Mesenchymal stem cell (in vitro differentiated cells and primary cell): ENCODE measurements around the gene LSMEM2.

Source experiments
- DNase-seq: peaks from one replicate; pipeline ENCODE4 v3.0.0-alpha.2; 2013
- H2AFZ ChIP-seq: one replicate; pipeline ENCODE4 v1.6.1; 2013; ENCODE audit warnings: low read depth, mild to moderate bottlenecking, control low read depth, inconsistent platforms, low read length, moderate library complexity
- H2AK5ac ChIP-seq: 2 replicates; pipeline ENCODE4 v1.6.1; 2013; ENCODE audit warnings: low read length, moderate library complexity, mild to moderate bottlenecking, inconsistent platforms; ENCODE audit not compliant: severe bottlenecking
- H2BK120ac ChIP-seq: one replicate; pipeline ENCODE4 v1.6.1; 2013; ENCODE audit warnings: low read depth, mild to moderate bottlenecking, inconsistent platforms, low read length, moderate library complexity
- H2BK12ac ChIP-seq, 2 experiments: one replicate each; pipeline ENCODE4 v1.6.1; 2013; ENCODE audit warnings: inconsistent platforms in 2 of 2, low read length in 2 of 2, mild to moderate bottlenecking in 2 of 2, moderate library complexity in 2 of 2, control low read depth in 1 of 2
- H2BK15ac ChIP-seq: one replicate; pipeline ENCODE4 v1.6.1; 2013; ENCODE audit warnings: mild to moderate bottlenecking, low read depth, inconsistent platforms; ENCODE audit not compliant: poor library complexity, severe bottlenecking
- H2BK5ac ChIP-seq: 2 replicates; pipeline ENCODE4 v1.6.1; 2013; ENCODE audit warnings: low read depth, mild to moderate bottlenecking, low read length, control low read depth, inconsistent platforms; ENCODE audit not compliant: poor library complexity, severe bottlenecking
- H3K14ac ChIP-seq, 2 experiments: one replicate each; pipeline ENCODE4 v1.6.1; 2013; ENCODE audit warnings: inconsistent platforms in 2 of 2, low read length in 2 of 2, control low read depth in 1 of 2, mild to moderate bottlenecking in 1 of 2, moderate library complexity in 1 of 2
- H3K18ac ChIP-seq, 2 experiments: one replicate each; pipeline ENCODE4 v1.6.1; 2013; ENCODE audit warnings: inconsistent platforms in 2 of 2, low read length in 2 of 2, control low read depth in 1 of 2, low read depth in 1 of 2, mild to moderate bottlenecking in 1 of 2
- H3K23ac ChIP-seq, 2 experiments: one replicate each; pipeline ENCODE4 v1.6.1; 2013; ENCODE audit warnings: inconsistent platforms in 2 of 2, low read length in 2 of 2, mild to moderate bottlenecking in 2 of 2, moderate library complexity in 2 of 2, control low read depth in 1 of 2
- H3K27ac ChIP-seq: 2 replicates; pipeline ENCODE4 v1.5.1; 2013; ENCODE audit warnings: mild to moderate bottlenecking, moderate library complexity, low read length, control low read depth, inconsistent platforms; ENCODE audit not compliant: poor library complexity, severe bottlenecking
- H3K27me3 ChIP-seq, 2 experiments: 2 replicates each; pipeline versions ENCODE4 v1.6.1 to v1.7.0; 2013; ENCODE audit warnings: low read length in 2 of 2, mild to moderate bottlenecking in 2 of 2, moderate library complexity in 2 of 2, control low read depth in 1 of 2, inconsistent platforms in 1 of 2; ENCODE audit not compliant: control insufficient read depth in 1 of 2, insufficient read depth in 1 of 2
- H3K36me3 ChIP-seq, 2 experiments: 2 replicates each; pipeline versions ENCODE4 v1.6.1 to v1.7.0; 2013; ENCODE audit warnings: low read length in 2 of 2, control low read depth in 1 of 2, inconsistent platforms in 1 of 2, low read depth in 1 of 2, mild to moderate bottlenecking in 1 of 2; ENCODE audit not compliant: insufficient read depth in 2 of 2, control insufficient read depth in 1 of 2
- H3K4ac ChIP-seq, 2 experiments: one replicate each; pipeline ENCODE4 v1.6.1; 2013; ENCODE audit warnings: inconsistent platforms in 2 of 2, low read length in 2 of 2, mild to moderate bottlenecking in 2 of 2, moderate library complexity in 2 of 2, control low read depth in 1 of 2, low read depth in 1 of 2
- H3K4me1 ChIP-seq: 2 replicates; pipeline ENCODE4 v1.6.1; 2013; ENCODE audit warnings: low read depth, low read length, control low read depth; ENCODE audit not compliant: control insufficient read depth, insufficient read depth
- H3K4me2 ChIP-seq: 2 replicates; pipeline ENCODE4 v1.6.1; 2013; ENCODE audit warnings: low read length, mild to moderate bottlenecking, inconsistent platforms; ENCODE audit not compliant: poor library complexity, severe bottlenecking
- H3K4me3 ChIP-seq, 2 experiments: 2 replicates each; pipeline versions ENCODE4 v1.5.1 to v1.7.0; 2013; ENCODE audit warnings: low read length in 2 of 2, mild to moderate bottlenecking in 2 of 2, control low read depth in 1 of 2, low read depth in 1 of 2; ENCODE audit not compliant: insufficient read depth in 1 of 2
- H3K79me1 ChIP-seq: replicated peaks from 2 replicates; pipeline ENCODE4 v1.6.1; 2013; ENCODE audit warnings: mild to moderate bottlenecking, control low read depth, low read length, inconsistent platforms; ENCODE audit not compliant: poor library complexity, severe bottlenecking
- H3K9ac ChIP-seq: 2 replicates; pipeline ENCODE4 v1.7.0; 2013; ENCODE audit warnings: mild to moderate bottlenecking, low read length, moderate library complexity
- H3K9me3 ChIP-seq: 2 replicates; pipeline ENCODE4 v1.7.0; 2013; ENCODE audit warnings: mild to moderate bottlenecking, low read length; ENCODE audit not compliant: control insufficient read depth
- H4K8ac ChIP-seq: one replicate; pipeline ENCODE4 v1.6.1; 2013; ENCODE audit warnings: inconsistent platforms, mild to moderate bottlenecking, low read length, moderate library complexity
- H4K91ac ChIP-seq: one replicate; pipeline ENCODE4 v1.6.1; 2013; ENCODE audit warnings: mild to moderate bottlenecking, low read length, inconsistent platforms
- WGBS: methylation state at CpG from one replicate; pipeline ENCODE4 v1.1.7; 2013; ENCODE audit warnings: mixed read lengths; 5-methylcytosine and 5-hydroxymethylcytosine counted together

Gene LSMEM2

GRCh38 chr3:50314342-50314741, 35.5 kb downstream of the LSMEM2 start:
- H3K18ac ChIP-seq, result no peak overlapping the region
- no peak overlapping the region for H4K91ac ChIP-seq
- no peaks in the 10 kb centered on the region for H3K27me3 ChIP-seq
- no peak overlapping the region for H3K23ac ChIP-seq
- peaks cover 31% of the 10 kb centered on the region for H3K4me1 ChIP-seq
- no peak overlapping the region for H4K8ac ChIP-seq
- H3K4me3 ChIP-seq, result no peak overlapping the region
- peaks cover 43 to 44% of the 10 kb centered on the region in 2 experiments for H3K36me3 ChIP-seq
- no peak overlapping the region for H2BK12ac ChIP-seq
- peaks cover 2% of the 10 kb centered on the region for H3K9me3 ChIP-seq
- H2AK5ac ChIP-seq, result peak overlapping the region; percentile 41
- no peak overlapping the region for H2BK5ac ChIP-seq
- WGBS, result 96% methylated on average over 3 of the region's 3 CpGs
- H2AFZ ChIP-seq, result no peak overlapping the region
- H2BK15ac ChIP-seq, result no peak overlapping the region
- H3K14ac ChIP-seq, result no peak overlapping the region
- no peak overlapping the region for H2BK120ac ChIP-seq
- no peak overlapping the region for H3K9ac ChIP-seq
- peaks cover 36% of the 10 kb centered on the region for H3K79me1 ChIP-seq
- no peak overlapping the region for H3K4me2 ChIP-seq
- H3K27ac ChIP-seq, result no peak overlapping the region
- DNase-seq, result no peak
- H3K4ac ChIP-seq, result no peak overlapping the region

GRCh38 chr3:50314816-50315215, 35.9 kb downstream of the LSMEM2 start:
- H2BK15ac ChIP-seq, result no peak overlapping the region
- H2BK120ac ChIP-seq, result no peak overlapping the region
- H3K14ac ChIP-seq, result no peak overlapping the region
- H2AK5ac ChIP-seq, result no peak overlapping the region
- no peak overlapping the region for H2BK12ac ChIP-seq
- peaks cover 36% of the 10 kb centered on the region for H3K4me1 ChIP-seq
- H2AFZ ChIP-seq, result no peak overlapping the region
- H2BK5ac ChIP-seq, result no peak overlapping the region
- H3K9me3 ChIP-seq, result no peaks in the 10 kb centered on the region
- DNase-seq, result no peak
- H3K23ac ChIP-seq, result no peak overlapping the region
- WGBS, result 100% methylated on average over 4 of the region's 4 CpGs
- H3K18ac ChIP-seq, result no peak overlapping the region
- no peak overlapping the region for H3K4ac ChIP-seq
- H3K27ac ChIP-seq, result no peak overlapping the region
- peaks cover 41% of the 10 kb centered on the region for H3K79me1 ChIP-seq
- peaks cover 44 to 48% of the 10 kb centered on the region in 2 experiments for H3K36me3 ChIP-seq
- H3K27me3 ChIP-seq, result no peaks in the 10 kb centered on the region
- H3K4me2 ChIP-seq, result no peak overlapping the region
- H3K4me3 ChIP-seq, result no peak overlapping the region
- H3K9ac ChIP-seq, result no peak overlapping the region
- no peak overlapping the region for H4K91ac ChIP-seq
- H4K8ac ChIP-seq, result no peak overlapping the region

- H4K91ac ChIP-seq, result no peak overlapping the region
- no peak overlapping the region for H2AFZ ChIP-seq
- H2BK12ac ChIP-seq, result no peak overlapping the region
- no peak overlapping the region for H2BK15ac ChIP-seq
- no peak overlapping the region for H3K14ac ChIP-seq
- peak overlapping the region; percentile 4 for H3K27ac ChIP-seq
- H3K4me3 ChIP-seq, result no peak overlapping the region
- peaks cover 47 to 53% of the 10 kb centered on the region in 2 experiments for H3K36me3 ChIP-seq
- no peak overlapping the region for H3K18ac ChIP-seq
- 73% methylated on average over 6 of the region's 9 CpGs for WGBS
- no peaks in the 10 kb centered on the region for H3K9me3 ChIP-seq
- peak overlapping the region; percentile 26 for H3K9ac ChIP-seq
- H3K4me1 ChIP-seq, result peaks cover 43% of the 10 kb centered on the region
- peaks cover 41% of the 10 kb centered on the region for H3K79me1 ChIP-seq
- H3K4me2 ChIP-seq, result no peak overlapping the region
- no peak overlapping the region for H4K8ac ChIP-seq
- no peaks in the 10 kb centered on the region for H3K27me3 ChIP-seq
- no peak overlapping the region for H2BK120ac ChIP-seq
- H2AK5ac ChIP-seq, result no peak overlapping the region
- DNase-seq, result no peak
- H3K23ac ChIP-seq, result no peak overlapping the region
- no peak overlapping the region for H2BK5ac ChIP-seq
- no peak overlapping the region for H3K4ac ChIP-seq
Measured at GRCh38 chr3:50316657-50317242, 37.9 kb downstream of the LSMEM2 start.

- no peak overlapping the region for H2BK12ac ChIP-seq
- no peak overlapping the region for H3K14ac ChIP-seq
- H3K4me1 ChIP-seq, result peaks cover 49% of the 10 kb centered on the region
- H3K9me3 ChIP-seq, result no peaks in the 10 kb centered on the region
- peaks cover 44% of the 10 kb centered on the region for H3K79me1 ChIP-seq
- no peak overlapping the region for H2BK120ac ChIP-seq
- peak overlapping the region; percentile 17 for H2AK5ac ChIP-seq
- no peak overlapping the region for H2BK5ac ChIP-seq
- H3K27me3 ChIP-seq, result no peaks in the 10 kb centered on the region
- H3K9ac ChIP-seq, result peak overlapping the region; percentile 26
- H2AFZ ChIP-seq, result no peak overlapping the region
- H4K91ac ChIP-seq, result no peak overlapping the region
- no peak overlapping the region for H4K8ac ChIP-seq
- no peak for DNase-seq
- H3K4ac ChIP-seq, result no peak overlapping the region
- no peak overlapping the region for H3K4me3 ChIP-seq
- H3K23ac ChIP-seq, result no peak overlapping the region
- peak overlapping the region; percentile 4 for H3K27ac ChIP-seq
- no peak overlapping the region for H2BK15ac ChIP-seq
- WGBS, result 88% methylated on average over 5 of the region's 6 CpGs
- H3K4me2 ChIP-seq, result no peak overlapping the region
- peaks cover 47 to 53% of the 10 kb centered on the region in 2 experiments for H3K36me3 ChIP-seq
- no peak overlapping the region for H3K18ac ChIP-seq
Measured at GRCh38 chr3:50317300-50317699, 38.4 kb downstream of the LSMEM2 start.
